GM19023 (cell line): ENCODE measurements around the gene SOCS1.

ENCODE experiments used
- ATAC-seq: cut with Tn5 transposase; IDR thresholded peaks from one replicate; pipeline ENCODE4 v1.9.1; 2021; ENCODE audit warnings: mild to moderate bottlenecking, moderate library complexity; ENCODE audit not compliant: unreplicated experiment

SOCS1 gene

GRCh38 chr16:11208916-11209665 lies 46.9 kb downstream of the SOCS1 start:
- no peak for ATAC-seq

GRCh38 chr16:11207646-11208045 lies 48.4 kb downstream of the SOCS1 start:
- ATAC-seq, result no peak

- no peak for ATAC-seq
Measured at GRCh38 chr16:11205754-11206581, 50.0 kb downstream of the SOCS1 start.

- ATAC-seq, result no peak
Measured at GRCh38 chr16:11205065-11205699, 50.8 kb downstream of the SOCS1 start.

- ATAC-seq, result no peak
Measured at GRCh38 chr16:11204513-11205047, 51.4 kb downstream of the SOCS1 start.
